IMR-90 (cell line): ENCODE results near the gene CTNND2. TPM values are rescaled to one million over a fixed set of nuclear protein-coding genes. Genes with fewer than 3 reads are reported as not detected.

ENCODE experiments used
- ATAC-seq: fragments of 200-7000 bp; cut with Tn5 transposase; 2 replicates; pipeline ENCODE4 v1.9.1; 2020; ENCODE audit warnings: low read depth, mild to moderate bottlenecking, moderate library complexity
- BruUV-seq: library from RNA; stranded (reverse); fragments of 400-500 nt; replicated peaks from 2 replicates; lab custom pipeline; 2021; lab: Mats Ljungman, UMichigan
- CTCF ChIA-PET: fragments of 300-600 bp; formaldehyde crosslinking; extraction: SDS; loops from one replicate; lab custom pipeline; 2021; ENCODE audit warnings: antibody characterized with exemption; lab: Yijun Ruan, JAX
- POLR2A ChIA-PET: fragments of 300-600 bp; sonication (Branson Sonifier 250); formaldehyde crosslinking; loops from one replicate; lab custom pipeline; 2022; ENCODE audit warnings: antibody characterized with exemption; ENCODE audit not compliant: unreplicated experiment; lab: Charles Lee
- DNase-seq: peaks from one replicate; pipeline ENCODE4 v3.0.0; 2013
- H2AFZ ChIP-seq: replicated peaks from 2 replicates; pipeline ENCODE3; 2013; ENCODE audit warnings: low read length, mild to moderate bottlenecking; ENCODE audit not compliant: poor library complexity
- H2AK5ac ChIP-seq: 2 replicates; pipeline ENCODE4 v1.6.1; 2013; ENCODE audit warnings: low read depth, low read length, inconsistent platforms
- H2AK9ac ChIP-seq: replicated peaks from 2 replicates; pipeline ENCODE3; 2013; ENCODE audit warnings: mild to moderate bottlenecking, low read depth, low read length, moderate library complexity; ENCODE audit not compliant: poor library complexity
- H2BK120ac ChIP-seq: 2 replicates; pipeline ENCODE4 v1.6.1; 2013; ENCODE audit warnings: low read depth, low read length, inconsistent platforms
- H2BK15ac ChIP-seq: 3 replicates; pipeline ENCODE4 v1.6.1; 2013; ENCODE audit warnings: low read depth, low read length, inconsistent platforms
- H2BK20ac ChIP-seq: 2 replicates; pipeline ENCODE4 v1.6.1; 2013; ENCODE audit warnings: low read depth, mild to moderate bottlenecking, inconsistent platforms, low read length, moderate library complexity
- H2BK5ac ChIP-seq: 2 replicates; pipeline ENCODE4 v1.6.1; 2013; ENCODE audit warnings: mild to moderate bottlenecking, low read depth, low read length, inconsistent platforms; ENCODE audit not compliant: poor library complexity, severe bottlenecking
- H3K14ac ChIP-seq: replicated peaks from 2 replicates; pipeline ENCODE4 v1.6.1; 2013; ENCODE audit warnings: low read depth, low read length, inconsistent platforms
- H3K18ac ChIP-seq: 2 replicates; pipeline ENCODE4 v1.6.1; 2013; ENCODE audit warnings: low read depth, low read length, control low read depth
- H3K23ac ChIP-seq: 2 replicates; pipeline ENCODE4 v1.6.1; 2013; ENCODE audit warnings: low read depth, low read length, inconsistent platforms
- H3K27ac ChIP-seq: 2 replicates; pipeline ENCODE4 v1.5.1; 2013; ENCODE audit warnings: mild to moderate bottlenecking, control low read depth, low read length; ENCODE audit not compliant: insufficient read depth
- H3K27me3 ChIP-seq: 2 replicates; pipeline ENCODE4 v1.6.1; 2013; ENCODE audit warnings: low read length; ENCODE audit not compliant: control insufficient read depth, insufficient read depth
- H3K36me3 ChIP-seq: 2 replicates; pipeline ENCODE4 v1.6.1; 2013; ENCODE audit warnings: low read length, mixed read lengths; ENCODE audit not compliant: control insufficient read depth, insufficient read depth
- H3K4ac ChIP-seq: 2 replicates; pipeline ENCODE4 v1.6.1; 2013; ENCODE audit warnings: low read depth, low read length, inconsistent platforms
- H3K4me1 ChIP-seq: 2 replicates; pipeline ENCODE4 v1.6.1; 2013; ENCODE audit warnings: low read length, mixed read lengths; ENCODE audit not compliant: control insufficient read depth, insufficient read depth
- H3K4me2 ChIP-seq: 2 replicates; pipeline ENCODE4 v1.6.1; 2013; ENCODE audit warnings: low read depth, mild to moderate bottlenecking, control low read depth, low read length, moderate library complexity
- H3K4me3 ChIP-seq: 2 replicates; pipeline ENCODE4 v1.5.1; 2013; ENCODE audit warnings: low read depth, mild to moderate bottlenecking, control low read depth, low read length, moderate library complexity; ENCODE audit not compliant: insufficient read depth
- H3K56ac ChIP-seq: 2 replicates; pipeline ENCODE4 v1.6.1; 2013; ENCODE audit warnings: low read length, inconsistent platforms; ENCODE audit not compliant: insufficient read depth; ENCODE audit errors: extremely low read depth
- H3K79me1 ChIP-seq, 2 experiments: 2 replicates each; pipeline ENCODE4 v1.6.1; 2013; ENCODE audit warnings: low read length in 2 of 2, inconsistent platforms in 1 of 2, low read depth in 1 of 2
- H3K9ac ChIP-seq: 2 replicates; pipeline ENCODE4 v1.6.1; 2013; ENCODE audit warnings: low read depth, low read length, control low read depth
- H3K9me1 ChIP-seq: 2 replicates; pipeline ENCODE4 v1.6.1; 2013; ENCODE audit warnings: low read length, inconsistent platforms; ENCODE audit not compliant: insufficient read depth
- H3K9me3 ChIP-seq: 2 replicates; pipeline ENCODE4 v1.6.1; 2013; ENCODE audit warnings: low read length; ENCODE audit not compliant: control insufficient read depth, insufficient read depth
- H4K20me1 ChIP-seq: 2 replicates; pipeline ENCODE4 v1.6.1; 2013; ENCODE audit warnings: low read length, inconsistent platforms; ENCODE audit not compliant: insufficient read depth
- H4K5ac ChIP-seq: 2 replicates; pipeline ENCODE4 v1.6.1; 2013; ENCODE audit warnings: mild to moderate bottlenecking, low read depth, low read length, control low read depth
- H4K8ac ChIP-seq, 2 experiments: 2 replicates each; pipeline ENCODE4 v1.6.1; 2013; ENCODE audit warnings: low read depth in 2 of 2, low read length in 2 of 2, control low read depth in 1 of 2, inconsistent platforms in 1 of 2
- H4K91ac ChIP-seq: 2 replicates; pipeline ENCODE4 v1.6.1; 2013; ENCODE audit warnings: low read depth, low read length, inconsistent platforms; ENCODE audit not compliant: insufficient read depth
- CEBPB ChIP-seq: IDR thresholded peaks from 2 replicates; pipeline ENCODE4 v1.6.1; 2012; ENCODE audit warnings: low read depth, low read length, improper control_type of control experiment
- WGBS, 2 experiments: methylation state at CpG; one replicate each; pipeline versions ENCODE4 v1.1.5 to v1.1.7; 2013; ENCODE audit warnings: missing lambda C conversion rate in 2 of 2; ENCODE audit not compliant: insufficient read length in 1 of 2; ENCODE audit errors: extremely low coverage in 2 of 2; 5-methylcytosine and 5-hydroxymethylcytosine counted together
- dilution Hi-C: fragments of 300-500 bp; cut with HindIII; formaldehyde crosslinking; loops from one replicate; pipeline ENCODE4 v1.14.3; 2018; ENCODE audit warnings: low sequenced_read_pairs; ENCODE audit not compliant: unreplicated experiment
- in situ Hi-C: fragments of 300-500 bp; cut with MboI; formaldehyde crosslinking; loops from 3 replicates; pipeline ENCODE4 v1.14.3; 2019; ENCODE audit warnings: low sequenced_read_pairs, inconsistent platforms, mixed read lengths
- intact Hi-C: fragments of 100-400 bp; cut with micrococcal nuclease; formaldehyde crosslinking; loops from 2 replicates; pipeline ENCODE4 v1.10.0; 2022
- polyA plus RNA-seq, 3 experiments: library from polyadenylated mRNA; depleted of rRNA; stranded (reverse); fragments of >200 nt; gene quantifications; 2 replicates each; pipeline ENCODE4 v1.2.3, GENCODE V29; 2012; ENCODE audit warnings: low replicate concordance in 1 of 3
- total RNA-seq: library from RNA; depleted of rRNA; stranded (reverse); fragments of >200 nt; gene quantifications from 2 replicates; pipeline ENCODE4 v1.2.3, GENCODE V29; 2012
- TF ChIP-seq, protein P1 (sequence below): conservative IDR thresholded peaks from 2 replicates; pipeline ENCODE4 v1.5.1; 2012; ENCODE audit warnings: mild to moderate bottlenecking, low read depth, low read length, improper control_type of control experiment

The CTNND2 gene
- total and polyA plus RNA-seq, 2 of the 4 experiments (the other 2 are of a cell fraction) = not detected

DNA sequence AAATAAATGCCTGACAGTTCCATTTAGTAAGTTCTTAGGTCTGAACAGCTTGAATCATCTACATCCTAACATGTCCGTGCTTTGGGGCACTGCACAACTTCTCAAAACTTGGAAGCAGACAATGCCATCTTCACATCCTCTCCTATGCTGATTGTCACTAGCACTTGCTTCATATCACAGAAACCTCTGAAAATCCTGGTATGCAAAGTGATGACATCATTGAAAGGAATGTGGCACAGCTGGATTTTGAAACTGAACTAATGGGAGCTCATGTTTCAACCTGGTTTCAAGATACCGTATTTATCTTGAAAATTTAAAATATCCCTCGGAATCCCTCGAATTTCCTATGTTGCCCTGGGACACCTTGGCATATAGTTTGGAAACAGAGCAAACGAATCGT lies 653.0 kb downstream of the CTNND2 start:
- H3K4me2 ChIP-seq = peak overlapping the region; percentile 70; the same call in 1 of the 2 replicates
- ChIA-PET POLR2A (no interaction called here), CTCF (interaction anchor here (1.6 kb wide), 1 partner anchor 16 kb away, joined by 3 read pairs; no protein-coding TSS in a partner anchor)
- DNase-seq = peak; percentile 21
- no peak overlapping the region for H4K8ac ChIP-seq
- no CpG with 5 or more reads among the region's 6 CpGs for WGBS, 2 experiments
- BruUV-seq = no TSS peak
- H3K56ac ChIP-seq = no peak overlapping the region
- ATAC-seq = no peak
- H4K5ac ChIP-seq = no peak overlapping the region
- H3K9ac ChIP-seq = no peak overlapping the region
- no peaks in the 10 kb centered on the region for H3K9me1 ChIP-seq
- no peak overlapping the region for H2AK5ac ChIP-seq
- no peak overlapping the region for H3K18ac ChIP-seq
- peaks cover 3% of the 10 kb centered on the region; the same call in 1 of the 2 replicates for H3K4me1 ChIP-seq
- no peaks in the 10 kb centered on the region for H3K27me3 ChIP-seq
- H2AK9ac ChIP-seq = no peak overlapping the region
- H3K23ac ChIP-seq = no peak overlapping the region
- H3K9me3 ChIP-seq = no peaks in the 10 kb centered on the region
- H3K79me1 ChIP-seq = no peaks in the 10 kb centered on the region
- no peak overlapping the region for H2BK15ac ChIP-seq
- intact Hi-C loops = no loop called here
- TF ChIP-seq, protein P1, sequence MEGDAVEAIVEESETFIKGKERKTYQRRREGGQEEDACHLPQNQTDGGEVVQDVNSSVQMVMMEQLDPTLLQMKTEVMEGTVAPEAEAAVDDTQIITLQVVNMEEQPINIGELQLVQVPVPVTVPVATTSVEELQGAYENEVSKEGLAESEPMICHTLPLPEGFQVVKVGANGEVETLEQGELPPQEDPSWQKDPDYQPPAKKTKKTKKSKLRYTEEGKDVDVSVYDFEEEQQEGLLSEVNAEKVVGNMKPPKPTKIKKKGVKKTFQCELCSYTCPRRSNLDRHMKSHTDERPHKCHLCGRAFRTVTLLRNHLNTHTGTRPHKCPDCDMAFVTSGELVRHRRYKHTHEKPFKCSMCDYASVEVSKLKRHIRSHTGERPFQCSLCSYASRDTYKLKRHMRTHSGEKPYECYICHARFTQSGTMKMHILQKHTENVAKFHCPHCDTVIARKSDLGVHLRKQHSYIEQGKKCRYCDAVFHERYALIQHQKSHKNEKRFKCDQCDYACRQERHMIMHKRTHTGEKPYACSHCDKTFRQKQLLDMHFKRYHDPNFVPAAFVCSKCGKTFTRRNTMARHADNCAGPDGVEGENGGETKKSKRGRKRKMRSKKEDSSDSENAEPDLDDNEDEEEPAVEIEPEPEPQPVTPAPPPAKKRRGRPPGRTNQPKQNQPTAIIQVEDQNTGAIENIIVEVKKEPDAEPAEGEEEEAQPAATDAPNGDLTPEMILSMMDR = no peak
- TF ChIP-seq CEBPB = peak; percentile 25; the same call in 1 of the 2 replicates
- no peak overlapping the region for H2AFZ ChIP-seq
- H4K91ac ChIP-seq = no peak overlapping the region
- H3K27ac ChIP-seq = no peak overlapping the region
- in situ Hi-C loops = no loop called here
- H3K36me3 ChIP-seq = no peaks in the 10 kb centered on the region
- H3K4ac ChIP-seq = no peak overlapping the region
- H3K4me3 ChIP-seq = no peak overlapping the region
- H4K20me1 ChIP-seq = no peaks in the 10 kb centered on the region
- no peak overlapping the region for H2BK5ac ChIP-seq
- H3K14ac ChIP-seq = no peak overlapping the region
- H2BK20ac ChIP-seq = peak overlapping the region; percentile 10; the same call in 1 of the 2 replicates
- H2BK120ac ChIP-seq = no peak overlapping the region
- dilution Hi-C loops = no loop called here
